A549 (cell line): Measurements from ENCODE around the gene OSTM1. TPM values are rescaled to one million over a fixed set of nuclear protein-coding genes. Genes with fewer than 3 reads are reported as not detected.

Experiments used
- ATAC-seq, 2 experiments: fragments of 200-7000 bp in 1 of 2; fragments of >200 bp in 1 of 2; cut with Nextera tagmentation in 1 of 2; cut with Tn5 transposase in 1 of 2; 3 replicates each; pipeline versions ENCODE4 v1.8.0 to v1.9.1; 2018 to 2020; ENCODE audit warnings: mild to moderate bottlenecking in 1 of 2, moderate library complexity in 1 of 2
- CTCF ChIA-PET: fragments of 300-600 bp; sonication (Branson Sonifier 250); formaldehyde crosslinking; extraction: SDS; loops from one replicate; lab custom pipeline; 2021; ENCODE audit warnings: antibody characterized with exemption, inconsistent platforms; lab: Yijun Ruan, JAX
- POLR2A ChIA-PET: fragments of 350-600 bp; formaldehyde crosslinking; extraction: SDS; loops from one replicate; lab custom pipeline; 2021; ENCODE audit warnings: antibody characterized with exemption, inconsistent platforms; lab: Yijun Ruan, JAX
- DNase-seq, 2 experiments: peaks; one replicate each; pipeline versions ENCODE4 v3.0.0 to v3.0.0-alpha.2; 2011 to 2016; ENCODE audit warnings: low read depth in 1 of 2, low spot score in 1 of 2
- FAIRE-seq: peaks from 2 replicates; lab custom pipeline; 2011; peaks lifted over from hg19 to GRCh38; lab: Jason Lieb, UNC
- H3K27ac ChIP-seq, 2 experiments: fragments of >200 bp; sonication (Bioruptor Twin); formaldehyde crosslinking; 3 replicates each; pipeline ENCODE4 v1.5.1; 2016 to 2017
- H3K4me1 ChIP-seq: fragments of >200 bp; sonication (Bioruptor Twin); formaldehyde crosslinking; 3 replicates; pipeline ENCODE4 v1.6.1; 2016
- H3K4me2 ChIP-seq: fragments of >200 bp; sonication (Bioruptor Twin); formaldehyde crosslinking; 3 replicates; pipeline ENCODE4 v1.6.1; 2016
- H3K4me3 ChIP-seq: fragments of >200 bp; sonication (Bioruptor Twin); formaldehyde crosslinking; 3 replicates; pipeline ENCODE4 v1.5.1; 2016
- H3K9me3 ChIP-seq: fragments of >200 bp; sonication (Bioruptor Twin); formaldehyde crosslinking; 3 replicates; pipeline ENCODE4 v1.6.1; 2016
- ATOH8 ChIP-seq: fragments of 250-450 bp; sonication (Bioruptor Pico); IDR thresholded peaks from 2 replicates; pipeline ENCODE4 v1.5.0; 2020; ENCODE audit warnings: low read depth, mild to moderate bottlenecking, moderate library complexity
- CEBPB ChIP-seq, 2 experiments: fragments of >200 bp in 1 of 2; sonication (Bioruptor Twin) in 1 of 2; formaldehyde crosslinking in 1 of 2; IDR thresholded peaks; 2 replicates each; pipeline ENCODE4 v1.6.1; 2012 to 2016
- CHD4 ChIP-seq: fragments of 200-600 bp; sonication (generic); IDR thresholded peaks from 2 replicates; pipeline ENCODE4 v1.6.1; 2016; ENCODE audit warnings: antibody characterized with exemption, mild to moderate bottlenecking, borderline replicate concordance
- FOSL2 ChIP-seq, 2 experiments: fragments of 450-650 bp in 1 of 2; fragments of >200 bp in 1 of 2; sonication (Bioruptor Twin) in 1 of 2; formaldehyde crosslinking; IDR thresholded peaks; 2 replicates each; pipeline versions ENCODE4 v1.5.0 to v1.6.1; 2016 to 2020; ENCODE audit warnings: mild to moderate bottlenecking in 1 of 2, moderate library complexity in 1 of 2
- GATA3 ChIP-seq: IDR thresholded peaks from 2 replicates; pipeline ENCODE4 v1.6.1; 2012; ENCODE audit warnings: borderline replicate concordance
- HOXB13 ChIP-seq: fragments of 250-450 bp; sonication (Bioruptor Pico); IDR thresholded peaks from 2 replicates; pipeline ENCODE4 v1.5.0; 2020; ENCODE audit warnings: low read depth, mild to moderate bottlenecking, moderate library complexity
- JUNB ChIP-seq: fragments of >200 bp; sonication (Bioruptor Twin); formaldehyde crosslinking; IDR thresholded peaks from 2 replicates; pipeline ENCODE4 v1.6.1; 2016
- KDM5A ChIP-seq: fragments of 200-600 bp; sonication (generic); IDR thresholded peaks from 2 replicates; pipeline ENCODE4 v1.6.1; 2016; ENCODE audit warnings: antibody characterized with exemption, mild to moderate bottlenecking
- MAFK ChIP-seq: fragments of 450-650 bp; IDR thresholded peaks from 2 replicates; pipeline ENCODE4 v1.6.1; 2014; ENCODE audit not compliant: partially characterized antibody
- MYC ChIP-seq: IDR thresholded peaks from 2 replicates; pipeline ENCODE4 v1.6.1; 2012; ENCODE audit warnings: mild to moderate bottlenecking, inconsistent platforms, low read length, improper control_type of control experiment, borderline replicate concordance
- NFE2L2 ChIP-seq: fragments of 150-350 bp; conservative IDR thresholded peaks from 2 replicates; pipeline ENCODE4 v1.6.1; 2014; ENCODE audit warnings: low read length
- NR3C1 ChIP-seq: fragments of >200 bp; sonication (Bioruptor Twin); formaldehyde crosslinking; IDR thresholded peaks from 3 replicates; pipeline ENCODE4 v1.6.1; 2017
- PBX3 ChIP-seq: IDR thresholded peaks from 2 replicates; pipeline ENCODE4 v1.6.1; 2012
- RNF2 ChIP-seq: fragments of 200-600 bp; sonication (generic); IDR thresholded peaks from 2 replicates; pipeline ENCODE4 v1.6.1; 2016; ENCODE audit warnings: low read depth, mild to moderate bottlenecking, antibody characterized with exemption, moderate library complexity, borderline replicate concordance
- ZC3H11A ChIP-seq: fragments of 450-650 bp; IDR thresholded peaks from 2 replicates; pipeline ENCODE4 v1.6.1; 2014; ENCODE audit warnings: antibody characterized with exemption, mild to moderate bottlenecking
- WGBS: methylation state at CpG from one replicate; pipeline ENCODE4 v1.1.6; 2017; ENCODE audit errors: missing lambda C conversion rate; 5-methylcytosine and 5-hydroxymethylcytosine counted together
- polyA plus RNA-seq, 4 experiments: library from polyadenylated mRNA; depleted of rRNA in 3 of 4; stranded (reverse); fragments of >200 nt; fragmentation: RNase III in 1 of 4; extraction: RNeasy Plus Mini Kit Qiagen cat#74134 plus additional on column Dnase treatment in 1 of 4; gene quantifications; 2 replicates in 3 of 4; 3 replicates in 1 of 4; pipeline ENCODE4 v1.2.3, GENCODE V29; 2011 to 2017
- TF ChIP-seq, protein P1 (sequence below): fragments of 200-600 bp; sonication (generic); IDR thresholded peaks from 2 replicates; pipeline ENCODE4 v1.6.1; 2016; ENCODE audit warnings: antibody characterized with exemption, mild to moderate bottlenecking, moderate library complexity
- TF ChIP-seq, protein P2 (sequence below): fragments of >200 bp; sonication (Bioruptor Twin); formaldehyde crosslinking; IDR thresholded peaks from 3 replicates; pipeline ENCODE4 v1.5.1; 2016

OSTM1 gene
- polyA plus RNA-seq, 2 of the 4 experiments (the other 2 are of a cell fraction), result 16.8 to 41.7 TPM

DNA sequence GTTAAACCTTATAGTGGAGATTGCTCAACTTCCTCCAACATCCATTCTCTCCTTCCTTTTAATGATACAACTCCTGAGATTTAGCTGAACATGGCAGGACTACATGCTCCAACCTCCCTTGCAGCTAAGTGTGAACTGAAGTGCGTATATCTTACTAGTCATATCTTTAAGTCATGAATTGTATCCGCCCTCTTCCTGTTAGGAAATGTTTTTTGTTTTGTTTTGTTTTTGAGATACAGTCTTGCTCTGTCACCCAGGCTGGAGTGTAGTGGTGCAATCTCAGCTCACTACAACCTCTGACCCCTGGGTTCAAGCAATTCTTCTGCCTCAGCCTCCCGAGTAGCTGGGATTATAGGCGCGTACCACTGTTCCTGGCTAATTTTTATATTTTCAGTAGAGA lies 8.8 kb upstream of the OSTM1 start:
- TF ChIP-seq NR3C1 (no peak), ZC3H11A (no peak)
- H3K27ac ChIP-seq, result no peak overlapping the region
- DNase-seq, result no peak
- 100% methylated on average over 5 of the region's 5 CpGs for WGBS
- no peak overlapping the region for H3K4me2 ChIP-seq
- no peak for FAIRE-seq
- no peaks in the 10 kb centered on the region for H3K9me3 ChIP-seq
- no peak overlapping the region for H3K4me3 ChIP-seq
- no peak for ATAC-seq
- ChIA-PET POLR2A (no interaction called here), CTCF (interaction anchor here (1.0 kb wide), 1 partner anchor 32 kb away, joined by 5 read pairs; no protein-coding TSS in a partner anchor)
- H3K4me1 ChIP-seq, result peaks cover 12% of the 10 kb centered on the region

DNA sequence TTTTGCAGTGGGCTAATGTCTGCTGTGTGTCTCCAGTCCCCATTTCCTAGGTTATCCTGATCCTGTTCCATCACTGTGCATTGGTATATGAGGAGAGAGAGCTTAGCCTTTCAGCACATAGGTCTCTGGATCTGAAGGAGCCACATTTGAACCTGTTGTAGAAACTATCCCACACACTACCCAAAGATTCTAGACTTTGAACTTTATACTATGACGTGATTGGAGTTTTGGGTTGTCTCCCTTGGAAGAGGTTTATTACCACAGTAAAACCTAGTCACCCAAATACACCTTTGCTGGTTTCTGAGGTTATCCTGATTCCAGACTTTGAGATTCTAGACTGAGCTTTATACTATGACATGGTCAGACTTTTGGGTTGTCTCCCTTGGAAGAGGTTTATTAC lies 8.0 kb upstream of the OSTM1 start:
- ATAC-seq (no peak), FAIRE-seq (no peak), DNase-seq (no peak)
- Histone ChIP-seq H3K4me3 (no peak overlapping the region), H3K27ac (no peak overlapping the region), H3K4me1 (peaks cover 12% of the 10 kb centered on the region), H3K4me2 (no peak overlapping the region), H3K9me3 (no peaks in the 10 kb centered on the region)
- WGBS, result 91% methylated on average over 1 of the region's 1 CpG
- ChIA-PET POLR2A (no interaction called here), CTCF (interaction anchor here (0.6 to 1.0 kb wide), 2 partner anchors 33 to 409 kb away, joined by 3 to 5 read pairs; no protein-coding TSS in a partner anchor)
- TF ChIP-seq CEBPB (IDR thresholded peaks at IDR 0.05) (no peak), FOSL2 (IDR thresholded peaks at IDR 0.05) (no peak), FOSL2 (CRISPR knock-in tag; IDR thresholded peaks at IDR 0.05) (no peak), JUNB (no peak), CHD4 (no peak), HOXB13 (CRISPR knock-in tag) (no peak), MAFK (no peak), PBX3 (no peak), MYC (no peak), ATOH8 (CRISPR knock-in tag) (no peak), RNF2 (no peak), NFE2L2 (no peak), KDM5A (no peak), GATA3 (no peak)
- TF ChIP-seq, protein P1, sequence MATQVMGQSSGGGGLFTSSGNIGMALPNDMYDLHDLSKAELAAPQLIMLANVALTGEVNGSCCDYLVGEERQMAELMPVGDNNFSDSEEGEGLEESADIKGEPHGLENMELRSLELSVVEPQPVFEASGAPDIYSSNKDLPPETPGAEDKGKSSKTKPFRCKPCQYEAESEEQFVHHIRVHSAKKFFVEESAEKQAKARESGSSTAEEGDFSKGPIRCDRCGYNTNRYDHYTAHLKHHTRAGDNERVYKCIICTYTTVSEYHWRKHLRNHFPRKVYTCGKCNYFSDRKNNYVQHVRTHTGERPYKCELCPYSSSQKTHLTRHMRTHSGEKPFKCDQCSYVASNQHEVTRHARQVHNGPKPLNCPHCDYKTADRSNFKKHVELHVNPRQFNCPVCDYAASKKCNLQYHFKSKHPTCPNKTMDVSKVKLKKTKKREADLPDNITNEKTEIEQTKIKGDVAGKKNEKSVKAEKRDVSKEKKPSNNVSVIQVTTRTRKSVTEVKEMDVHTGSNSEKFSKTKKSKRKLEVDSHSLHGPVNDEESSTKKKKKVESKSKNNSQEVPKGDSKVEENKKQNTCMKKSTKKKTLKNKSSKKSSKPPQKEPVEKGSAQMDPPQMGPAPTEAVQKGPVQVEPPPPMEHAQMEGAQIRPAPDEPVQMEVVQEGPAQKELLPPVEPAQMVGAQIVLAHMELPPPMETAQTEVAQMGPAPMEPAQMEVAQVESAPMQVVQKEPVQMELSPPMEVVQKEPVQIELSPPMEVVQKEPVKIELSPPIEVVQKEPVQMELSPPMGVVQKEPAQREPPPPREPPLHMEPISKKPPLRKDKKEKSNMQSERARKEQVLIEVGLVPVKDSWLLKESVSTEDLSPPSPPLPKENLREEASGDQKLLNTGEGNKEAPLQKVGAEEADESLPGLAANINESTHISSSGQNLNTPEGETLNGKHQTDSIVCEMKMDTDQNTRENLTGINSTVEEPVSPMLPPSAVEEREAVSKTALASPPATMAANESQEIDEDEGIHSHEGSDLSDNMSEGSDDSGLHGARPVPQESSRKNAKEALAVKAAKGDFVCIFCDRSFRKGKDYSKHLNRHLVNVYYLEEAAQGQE, result no peak
- TF ChIP-seq, protein P2, sequence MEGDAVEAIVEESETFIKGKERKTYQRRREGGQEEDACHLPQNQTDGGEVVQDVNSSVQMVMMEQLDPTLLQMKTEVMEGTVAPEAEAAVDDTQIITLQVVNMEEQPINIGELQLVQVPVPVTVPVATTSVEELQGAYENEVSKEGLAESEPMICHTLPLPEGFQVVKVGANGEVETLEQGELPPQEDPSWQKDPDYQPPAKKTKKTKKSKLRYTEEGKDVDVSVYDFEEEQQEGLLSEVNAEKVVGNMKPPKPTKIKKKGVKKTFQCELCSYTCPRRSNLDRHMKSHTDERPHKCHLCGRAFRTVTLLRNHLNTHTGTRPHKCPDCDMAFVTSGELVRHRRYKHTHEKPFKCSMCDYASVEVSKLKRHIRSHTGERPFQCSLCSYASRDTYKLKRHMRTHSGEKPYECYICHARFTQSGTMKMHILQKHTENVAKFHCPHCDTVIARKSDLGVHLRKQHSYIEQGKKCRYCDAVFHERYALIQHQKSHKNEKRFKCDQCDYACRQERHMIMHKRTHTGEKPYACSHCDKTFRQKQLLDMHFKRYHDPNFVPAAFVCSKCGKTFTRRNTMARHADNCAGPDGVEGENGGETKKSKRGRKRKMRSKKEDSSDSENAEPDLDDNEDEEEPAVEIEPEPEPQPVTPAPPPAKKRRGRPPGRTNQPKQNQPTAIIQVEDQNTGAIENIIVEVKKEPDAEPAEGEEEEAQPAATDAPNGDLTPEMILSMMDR, result no peak
